HCT116 (cell line): ENCODE results near the gene BTF3L4. TPM values are rescaled to one million over a fixed set of nuclear protein-coding genes. Genes with fewer than 3 reads are reported as not detected.
"Not testable (repeated sequence)": the region's sequence is repeated elsewhere in the genome, so short reads cannot be mapped to it uniquely, and the experiment has no call there.

ENCODE experiments used
- ATAC-seq: fragments of 200-7000 bp; cut with Tn5 transposase; 2 replicates; pipeline ENCODE4 v1.9.1; 2020; ENCODE audit warnings: mild to moderate bottlenecking, moderate library complexity
- BruUV-seq: library from RNA; stranded (reverse); fragments of 400-500 nt; replicated peaks from 2 replicates; lab custom pipeline; 2021; lab: Mats Ljungman, UMichigan
- CTCF ChIA-PET: fragments of 300-600 bp; sonication (Branson Sonifier 250); formaldehyde crosslinking; loops from one replicate; lab custom pipeline; 2021; ENCODE audit warnings: antibody characterized with exemption; lab: Charles Lee
- POLR2A ChIA-PET: fragments of 300-600, 350-600 bp; sonication (Branson Sonifier 250); formaldehyde crosslinking; loops from one replicate; lab custom pipeline; 2021; ENCODE audit warnings: antibody characterized with exemption; lab: Charles Lee
- RAD21 ChIA-PET, 2 experiments: fragments of 300-600 bp; sonication (Branson Sonifier 250); formaldehyde crosslinking; loops; one replicate each; lab custom pipeline; 2023; ENCODE audit warnings: low total read pairs in 2 of 2; ENCODE audit not compliant: uncharacterized antibody in 2 of 2, unreplicated experiment in 2 of 2, low non-redundant PET in 1 of 2; lab: Charles Lee
- DNase-seq: peaks from one replicate; pipeline ENCODE4 v3.0.0-alpha.2; 2010; ENCODE audit warnings: low read depth, low spot score
- H2AFZ ChIP-seq: fragments of 200-600 bp; shearing (Covaris generic), sonication (generic); 2 replicates; pipeline ENCODE4 v1.6.1; 2017; ENCODE audit warnings: low read depth, mixed run types, mixed read lengths, antibody characterized with exemption, low read length; ENCODE audit not compliant: poor library complexity, severe bottlenecking
- H3K27ac ChIP-seq: 2 replicates; pipeline ENCODE4 v1.5.1; 2012; ENCODE audit warnings: low read depth, low read length
- H3K27me3 ChIP-seq: fragments of 200-600 bp; sonication (generic); 2 replicates; pipeline ENCODE4 v1.6.1; 2016; ENCODE audit warnings: mixed run types, low read length, mixed read lengths; ENCODE audit not compliant: insufficient read depth
- H3K36me3 ChIP-seq, 2 experiments: fragments of 200-500 bp in 1 of 2; fragments of 200-600 bp in 1 of 2; sonication (Bioruptor generic) in 1 of 2; sonication (generic) in 1 of 2; 2 replicates each; pipeline versions ENCODE4 v1.5.1 to v1.6.1; 2014 to 2016; ENCODE audit warnings: low read length in 2 of 2, inconsistent platforms in 1 of 2, mixed read lengths in 1 of 2, mixed run types in 1 of 2; ENCODE audit not compliant: insufficient read depth in 2 of 2, control insufficient read depth in 1 of 2
- H3K4me1 ChIP-seq, 2 experiments: fragments of 200-600 bp in 1 of 2; sonication (generic) in 1 of 2; 2 replicates each; pipeline versions ENCODE4 v1.5.1 to v1.6.1; 2012 to 2017; ENCODE audit warnings: low read length in 2 of 2, inconsistent platforms in 1 of 2, mild to moderate bottlenecking in 1 of 2, mixed read lengths in 1 of 2, mixed run types in 1 of 2, moderate library complexity in 1 of 2; ENCODE audit not compliant: insufficient read depth in 2 of 2, control insufficient read depth in 1 of 2
- H3K4me2 ChIP-seq: fragments of 200-600 bp; sonication (generic); 2 replicates; pipeline ENCODE4 v1.6.1; 2017; ENCODE audit warnings: mixed run types, low read length, mixed read lengths
- H3K4me3 ChIP-seq, 2 experiments: fragments of 200-600 bp in 1 of 2; sonication (generic) in 1 of 2; replicated peaks in 1 of 2; 2 replicates each; pipeline ENCODE4 v1.5.1; 2011 to 2016; ENCODE audit warnings: low read length in 2 of 2, control low read depth in 1 of 2, low read depth in 1 of 2, mild to moderate bottlenecking in 1 of 2, mixed read lengths in 1 of 2, mixed run types in 1 of 2
- H3K79me2 ChIP-seq: fragments of 200-600 bp; sonication (generic); 2 replicates; pipeline ENCODE4 v1.6.1; 2017; ENCODE audit warnings: mild to moderate bottlenecking, mixed run types, low read length, moderate library complexity, mixed read lengths; ENCODE audit not compliant: insufficient read depth
- H3K9ac ChIP-seq: fragments of 200-600 bp; sonication (generic); 2 replicates; pipeline ENCODE4 v1.6.1; 2016; ENCODE audit warnings: low read length, mixed read lengths
- H3K9me2 ChIP-seq: fragments of 200-600 bp; sonication (generic), shearing (Covaris generic); 2 replicates; pipeline ENCODE4 v1.6.1; 2017; ENCODE audit warnings: mixed run types, mild to moderate bottlenecking, moderate library complexity; ENCODE audit not compliant: insufficient read depth
- H3K9me3 ChIP-seq, 2 experiments: fragments of 200-500 bp in 1 of 2; fragments of 200-600 bp in 1 of 2; sonication (Bioruptor generic) in 1 of 2; sonication (generic) in 1 of 2; 2 replicates each; pipeline ENCODE4 v1.6.1; 2014 to 2017; ENCODE audit warnings: low read length in 2 of 2, mixed read lengths in 2 of 2, inconsistent platforms in 1 of 2, low read depth in 1 of 2, mild to moderate bottlenecking in 1 of 2, mixed run types in 1 of 2, moderate library complexity in 1 of 2; ENCODE audit not compliant: control insufficient read depth in 1 of 2, insufficient read depth in 1 of 2
- H4K20me1 ChIP-seq: fragments of 200-600 bp; sonication (generic), shearing (Covaris generic); 2 replicates; pipeline ENCODE4 v1.6.1; 2017; ENCODE audit warnings: mixed run types, mild to moderate bottlenecking, moderate library complexity; ENCODE audit not compliant: insufficient read depth
- ELF1 ChIP-seq: IDR thresholded peaks from 2 replicates; pipeline ENCODE4 v1.6.1; 2012; ENCODE audit warnings: low read depth, borderline replicate concordance
- EZH2 ChIP-seq: fragments of 200-600 bp; sonication (generic); IDR thresholded peaks from 2 replicates; pipeline ENCODE4 v1.6.1; 2017; ENCODE audit warnings: antibody characterized with exemption, mixed run types
- EZH2phosphoT487 ChIP-seq: fragments of 200-600 bp; IDR thresholded peaks from 2 replicates; pipeline ENCODE4 v1.6.1; 2018; ENCODE audit warnings: antibody characterized with exemption, borderline replicate concordance
- FOSL1 ChIP-seq: IDR thresholded peaks from 2 replicates; pipeline ENCODE4 v1.6.1; 2012; ENCODE audit warnings: low read depth
- JUND ChIP-seq: IDR thresholded peaks from 2 replicates; pipeline ENCODE4 v1.6.1; 2012
- MAX ChIP-seq: IDR thresholded peaks from 2 replicates; pipeline ENCODE4 v1.6.1; 2012
- POLR2AphosphoS5 ChIP-seq: IDR thresholded peaks from 2 replicates; pipeline ENCODE4 v1.6.1; 2011; ENCODE audit warnings: mild to moderate bottlenecking, low read depth, low read length, moderate library complexity
- RAD21 ChIP-seq: IDR thresholded peaks from 2 replicates; pipeline ENCODE4 v1.6.1; 2012; ENCODE audit warnings: low read depth, mild to moderate bottlenecking
- SP1 ChIP-seq: IDR thresholded peaks from 2 replicates; pipeline ENCODE4 v1.6.1; 2012; ENCODE audit warnings: low read depth
- SRF ChIP-seq: IDR thresholded peaks from 2 replicates; pipeline ENCODE4 v1.6.1; 2012; ENCODE audit warnings: low read depth
- TCF7L2 ChIP-seq: IDR thresholded peaks from 2 replicates; pipeline ENCODE4 v1.7.0; 2011; ENCODE audit warnings: borderline replicate concordance, inconsistent platforms; ENCODE audit not compliant: insufficient read depth, insufficient read length; ENCODE audit errors: extremely low read depth
- YY1 ChIP-seq: IDR thresholded peaks from 2 replicates; pipeline ENCODE4 v1.6.1; 2011; ENCODE audit warnings: low read length, low read depth, moderate library complexity, mild to moderate bottlenecking; ENCODE audit not compliant: insufficient replicate concordance; ENCODE audit errors: extremely low read depth
- ZFX ChIP-seq: fragments of 450-650 bp; IDR thresholded peaks from 2 replicates; pipeline ENCODE4 v1.6.1; 2017
- ZNF274 ChIP-seq: fragments of 200-500 bp; sonication (Bioruptor generic); IDR thresholded peaks from 2 replicates; pipeline ENCODE4 v1.6.1; 2014; ENCODE audit warnings: mild to moderate bottlenecking, low read depth, low read length, inconsistent platforms
- intact Hi-C: fragments of 100-400 bp; cut with micrococcal nuclease; formaldehyde crosslinking; loops from 2 replicates; pipeline ENCODE4 v1.10.0; 2022
- total RNA-seq: library from RNA; stranded (reverse); gene quantifications from one replicate; pipeline ENCODE4 v1.2.1, GENCODE V29; 2021; ENCODE audit not compliant: unreplicated experiment
- TF ChIP-seq, protein P1 (sequence below): IDR thresholded peaks from 2 replicates; pipeline ENCODE4 v1.6.1; 2012
- TF ChIP-seq, protein P2 (sequence below): IDR thresholded peaks from 2 replicates; pipeline ENCODE4 v1.6.1; 2011; ENCODE audit warnings: mild to moderate bottlenecking, low read length, moderate library complexity; ENCODE audit not compliant: insufficient replicate concordance; ENCODE audit errors: extremely low read depth
- TF ChIP-seq, protein P3 (sequence below), 3 experiments: fragments of 200-600 bp in 1 of 3; sonication (generic) in 1 of 3; IDR thresholded peaks in 2 of 3; conservative IDR thresholded peaks in 1 of 3; 2 replicates each; pipeline ENCODE4 v1.5.1; 2012 to 2017; ENCODE audit warnings: low read depth in 2 of 3, low read length in 2 of 3, antibody characterized with exemption in 1 of 3, borderline replicate concordance in 1 of 3, control low read depth in 1 of 3, mild to moderate bottlenecking in 1 of 3, mixed read lengths in 1 of 3, mixed run types in 1 of 3, moderate library complexity in 1 of 3; ENCODE audit not compliant: insufficient read depth in 1 of 3

BTF3L4 gene
- total RNA-seq, 1 experiment from 2014 or later: 56.6 TPM

GRCh38 chr1:52077277-52077676, 21.2 kb downstream of the BTF3L4 start:
- peaks cover 66% of the 10 kb centered on the region for H3K79me2 ChIP-seq
- not testable (repeated sequence) for H3K9me2 ChIP-seq

GRCh38 chr1:52080014-52080415, 23.9 kb downstream of the BTF3L4 start:
- POLR2A ChIA-PET: interaction anchor here (0.7 kb wide), 1 partner anchor 19 kb away, joined by 3 read pairs; no protein-coding TSS in a partner anchor
- Histone ChIP-seq H3K4me2 (no peak overlapping the region), H2AFZ (no peak overlapping the region)
- TF ChIP-seq EZH2phosphoT487: no peak
- no peak for TF ChIP-seq FOSL1
- TF ChIP-seq MAX: no peak
- TF ChIP-seq, protein P1, sequence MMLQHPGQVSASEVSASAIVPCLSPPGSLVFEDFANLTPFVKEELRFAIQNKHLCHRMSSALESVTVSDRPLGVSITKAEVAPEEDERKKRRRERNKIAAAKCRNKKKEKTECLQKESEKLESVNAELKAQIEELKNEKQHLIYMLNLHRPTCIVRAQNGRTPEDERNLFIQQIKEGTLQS: no peak
- no peak for TF ChIP-seq RAD21
- TF ChIP-seq, protein P2, sequence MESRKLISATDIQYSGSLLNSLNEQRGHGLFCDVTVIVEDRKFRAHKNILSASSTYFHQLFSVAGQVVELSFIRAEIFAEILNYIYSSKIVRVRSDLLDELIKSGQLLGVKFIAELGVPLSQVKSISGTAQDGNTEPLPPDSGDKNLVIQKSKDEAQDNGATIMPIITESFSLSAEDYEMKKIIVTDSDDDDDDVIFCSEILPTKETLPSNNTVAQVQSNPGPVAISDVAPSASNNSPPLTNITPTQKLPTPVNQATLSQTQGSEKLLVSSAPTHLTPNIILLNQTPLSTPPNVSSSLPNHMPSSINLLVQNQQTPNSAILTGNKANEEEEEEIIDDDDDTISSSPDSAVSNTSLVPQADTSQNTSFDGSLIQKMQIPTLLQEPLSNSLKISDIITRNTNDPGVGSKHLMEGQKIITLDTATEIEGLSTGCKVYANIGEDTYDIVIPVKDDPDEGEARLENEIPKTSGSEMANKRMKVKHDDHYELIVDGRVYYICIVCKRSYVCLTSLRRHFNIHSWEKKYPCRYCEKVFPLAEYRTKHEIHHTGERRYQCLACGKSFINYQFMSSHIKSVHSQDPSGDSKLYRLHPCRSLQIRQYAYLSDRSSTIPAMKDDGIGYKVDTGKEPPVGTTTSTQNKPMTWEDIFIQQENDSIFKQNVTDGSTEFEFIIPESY: no peak
- TF ChIP-seq JUND: no peak
- TF ChIP-seq SP1: no peak
- TF ChIP-seq ZFX: no peak
- TF ChIP-seq, protein P3, sequence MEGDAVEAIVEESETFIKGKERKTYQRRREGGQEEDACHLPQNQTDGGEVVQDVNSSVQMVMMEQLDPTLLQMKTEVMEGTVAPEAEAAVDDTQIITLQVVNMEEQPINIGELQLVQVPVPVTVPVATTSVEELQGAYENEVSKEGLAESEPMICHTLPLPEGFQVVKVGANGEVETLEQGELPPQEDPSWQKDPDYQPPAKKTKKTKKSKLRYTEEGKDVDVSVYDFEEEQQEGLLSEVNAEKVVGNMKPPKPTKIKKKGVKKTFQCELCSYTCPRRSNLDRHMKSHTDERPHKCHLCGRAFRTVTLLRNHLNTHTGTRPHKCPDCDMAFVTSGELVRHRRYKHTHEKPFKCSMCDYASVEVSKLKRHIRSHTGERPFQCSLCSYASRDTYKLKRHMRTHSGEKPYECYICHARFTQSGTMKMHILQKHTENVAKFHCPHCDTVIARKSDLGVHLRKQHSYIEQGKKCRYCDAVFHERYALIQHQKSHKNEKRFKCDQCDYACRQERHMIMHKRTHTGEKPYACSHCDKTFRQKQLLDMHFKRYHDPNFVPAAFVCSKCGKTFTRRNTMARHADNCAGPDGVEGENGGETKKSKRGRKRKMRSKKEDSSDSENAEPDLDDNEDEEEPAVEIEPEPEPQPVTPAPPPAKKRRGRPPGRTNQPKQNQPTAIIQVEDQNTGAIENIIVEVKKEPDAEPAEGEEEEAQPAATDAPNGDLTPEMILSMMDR (IDR thresholded peaks at IDR 0.05 in 2 of 3, conservative IDR thresholded peaks at IDR 0.05 in 1 of 3; ENCODE audit: borderline replicate concordance in 1 of 3, insufficient read depth in 1 of 3, low read depth in 2 of 3, low read length in 2 of 3): no peak
- TF ChIP-seq EZH2: no peak
- TF ChIP-seq SRF: no peak
- no peak for TF ChIP-seq ZNF274
- TF ChIP-seq ELF1: no peak
- TF ChIP-seq POLR2AphosphoS5: no peak
- no peak for TF ChIP-seq TCF7L2
- TF ChIP-seq YY1: no peak

More at GRCh38 chr1:52077277-52077676, 21.2 kb downstream of the BTF3L4 start:
- H4K20me1 ChIP-seq, RAD21 ChIA-PET, H3K27ac ChIP-seq, DNase-seq, H3K27me3 ChIP-seq, H3K4me1 ChIP-seq, H3K9me3 ChIP-seq, H3K4me3 ChIP-seq, ATAC-seq, CTCF ChIA-PET, H3K9ac ChIP-seq, H2AFZ ChIP-seq, intact Hi-C loops, H3K4me2 ChIP-seq, BruUV-seq, POLR2A ChIA-PET: not testable (repeated sequence)
- peaks cover 8 to 16% of the 10 kb centered on the region in 2 experiments; a peak in 3 of 4 replicates for H3K36me3 ChIP-seq

More at GRCh38 chr1:52080014-52080415, 23.9 kb downstream of the BTF3L4 start:
- Histone ChIP-seq H3K9ac (no peak overlapping the region), H4K20me1 (0 out of 2 replicates have a peak, but pooled peaks cover 2% of the 10 kb centered on the region), H3K4me3 (no peak overlapping the region), H3K9me2 (no peaks in the 10 kb centered on the region), H3K79me2 (peaks cover 64% of the 10 kb centered on the region), H3K4me1 (peaks cover 0 to 5% of the 10 kb centered on the region in 2 experiments; a peak in 1 of 4 replicates), H3K27me3 (no peaks in the 10 kb centered on the region), H3K9me3 (no peaks in the 10 kb centered on the region), H3K36me3 (peaks cover 6 to 16% of the 10 kb centered on the region in 2 experiments; a peak in 3 of 4 replicates), H3K27ac (no peak overlapping the region)
- intact Hi-C loops: no loop called here
- CTCF ChIA-PET: no interaction called here
- no TSS peak for BruUV-seq
- DNase-seq (no peak), ATAC-seq (no peak)
- RAD21 ChIA-PET: interaction anchor here in 1 of 2 experiments (0.6 to 0.9 kb wide), 2 partner anchors 289 to 473 kb away, joined by 3 to 5 read pairs; partner anchors contain the start of gene TUT4
